NCI-H1105 (cell line): ENCODE data around the gene SCN3B.

Source experiments
- DNase-seq: peaks from one replicate; lab custom pipeline; 2025; lab: John Stamatoyannopoulos, UW

SCN3B gene

GRCh38 chr11:123594921-123595320 lies 59.5 kb downstream of the SCN3B start:
- no peak for DNase-seq

- no peak for DNase-seq
Observed at GRCh38 chr11:123594188-123594901, 60.1 kb downstream of the SCN3B start.

- DNase-seq = no peak
Observed at GRCh38 chr11:123593570-123593969, 60.9 kb downstream of the SCN3B start.

- DNase-seq = no peak
Observed at GRCh38 chr11:123590296-123590912, 64.0 kb downstream of the SCN3B start.

DNA sequence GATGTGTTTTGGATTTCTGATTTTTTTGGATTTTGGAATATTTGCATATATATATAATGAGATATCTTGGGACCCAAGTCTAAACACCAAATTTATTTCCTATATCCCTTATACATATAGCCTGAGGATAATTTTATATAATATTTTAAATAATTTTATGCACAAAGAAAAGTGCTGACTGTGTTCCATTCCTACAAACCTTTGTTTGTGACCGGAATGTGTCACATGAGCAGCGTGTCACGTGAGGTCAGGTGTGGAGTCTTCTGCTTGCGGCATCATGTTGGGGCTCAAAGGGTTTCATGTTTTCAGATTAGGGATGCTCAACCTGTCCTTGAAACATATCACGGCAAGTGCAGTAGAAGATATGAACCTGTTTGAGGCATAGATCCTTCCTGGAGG lies 65.6 kb downstream of the SCN3B start:
- DNase-seq = no peak

DNA sequence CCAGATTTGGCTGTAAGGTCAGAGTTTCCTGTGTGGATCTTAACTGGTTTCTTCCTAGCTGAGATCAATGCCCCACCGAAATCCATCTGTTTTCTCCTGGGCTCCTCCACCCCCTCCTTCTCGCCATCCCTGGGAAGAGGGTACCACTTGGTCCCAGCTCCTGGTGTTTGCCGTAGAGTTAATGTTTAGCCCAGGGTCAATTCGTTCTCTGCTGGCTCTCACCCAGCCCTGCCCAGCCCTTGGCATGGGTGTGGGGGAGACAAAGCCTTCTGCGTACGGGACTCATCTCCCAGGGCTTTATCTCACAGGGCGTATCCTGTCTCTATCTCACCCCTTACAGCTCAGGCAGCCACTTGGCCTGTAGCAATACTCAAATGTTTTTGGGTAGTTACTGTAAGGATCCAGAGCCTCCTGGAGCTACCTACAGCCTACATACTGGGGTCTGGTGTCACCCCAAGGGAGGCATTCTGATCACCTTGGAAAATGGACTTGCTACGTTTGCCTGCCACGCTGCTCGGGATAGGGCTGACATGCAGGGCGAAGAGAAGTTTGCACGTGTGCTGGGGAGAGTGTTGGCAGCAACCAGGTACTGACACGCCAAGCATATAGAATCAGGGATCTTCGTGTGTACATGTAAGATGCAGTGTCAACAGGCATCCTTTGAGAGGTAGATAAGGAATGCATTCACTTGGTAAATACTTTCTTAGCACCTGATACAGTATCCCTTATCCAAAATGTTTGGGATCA lies 66.1 kb downstream of the SCN3B start:
- DNase-seq = no peak

- no peak for DNase-seq
Observed at GRCh38 chr11:123587559-123587958, 66.9 kb downstream of the SCN3B start.

DNA sequence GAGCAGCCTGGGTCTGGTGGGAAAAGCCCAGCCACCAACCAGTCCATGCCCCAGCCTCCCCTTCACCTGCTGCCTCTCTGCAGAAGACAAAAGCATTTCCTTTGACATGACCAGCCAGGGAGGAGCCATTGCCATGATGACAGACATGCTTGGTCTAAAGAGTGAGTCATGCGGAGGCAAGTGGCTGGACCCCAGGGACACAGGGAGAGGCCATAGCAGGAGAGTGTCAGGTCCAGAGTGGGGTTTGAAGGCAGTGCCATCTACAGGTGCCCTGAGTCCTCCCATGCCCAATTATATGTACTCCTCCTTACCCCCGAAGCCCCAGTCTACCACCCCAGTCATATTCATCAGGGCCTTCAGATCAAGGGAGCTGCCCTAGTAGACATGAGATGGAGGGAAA lies 67.4 kb downstream of the SCN3B start:
- no peak for DNase-seq

DNA sequence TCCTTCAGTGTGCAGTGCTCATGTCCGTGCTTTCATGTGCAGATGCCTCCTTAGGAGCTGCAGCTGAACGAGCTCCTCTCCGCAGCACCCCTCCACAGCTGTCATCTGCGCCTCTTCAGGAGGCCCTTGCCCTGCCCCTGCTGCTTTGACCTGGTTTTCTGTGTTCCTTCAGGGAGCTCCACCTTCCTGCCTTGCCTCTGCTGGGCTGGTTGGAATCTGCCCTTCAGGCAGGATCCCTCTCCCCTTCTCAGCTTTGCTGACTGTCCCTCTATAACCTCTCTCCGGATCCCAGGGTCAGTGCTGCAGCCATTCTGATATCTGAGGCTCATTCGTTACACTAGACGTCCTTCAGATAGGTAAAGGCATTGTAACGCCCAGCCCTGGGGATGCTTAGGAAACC lies 67.9 kb downstream of the SCN3B start:
- no peak for DNase-seq

DNA sequence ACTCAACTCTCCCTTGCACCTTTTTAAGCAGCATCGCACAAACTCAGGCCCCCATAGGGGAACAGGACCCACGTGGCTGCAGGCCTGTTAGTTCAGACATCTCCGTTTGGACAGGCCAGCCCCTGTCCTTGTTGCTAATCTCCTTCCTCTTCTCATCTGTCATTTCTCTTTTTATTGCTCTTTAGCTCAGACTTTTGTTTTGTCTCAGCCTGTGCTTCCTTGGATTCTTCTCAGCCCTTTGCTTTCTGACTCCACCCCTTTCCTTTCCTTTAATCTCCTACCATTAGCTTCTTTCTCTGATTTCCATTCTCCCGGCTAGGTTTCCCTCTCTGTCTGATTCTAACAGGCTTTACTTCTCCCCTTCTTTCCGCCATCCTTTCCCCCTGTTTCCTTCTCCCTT lies 68.7 kb downstream of the SCN3B start:
- DNase-seq = no peak

DNA sequence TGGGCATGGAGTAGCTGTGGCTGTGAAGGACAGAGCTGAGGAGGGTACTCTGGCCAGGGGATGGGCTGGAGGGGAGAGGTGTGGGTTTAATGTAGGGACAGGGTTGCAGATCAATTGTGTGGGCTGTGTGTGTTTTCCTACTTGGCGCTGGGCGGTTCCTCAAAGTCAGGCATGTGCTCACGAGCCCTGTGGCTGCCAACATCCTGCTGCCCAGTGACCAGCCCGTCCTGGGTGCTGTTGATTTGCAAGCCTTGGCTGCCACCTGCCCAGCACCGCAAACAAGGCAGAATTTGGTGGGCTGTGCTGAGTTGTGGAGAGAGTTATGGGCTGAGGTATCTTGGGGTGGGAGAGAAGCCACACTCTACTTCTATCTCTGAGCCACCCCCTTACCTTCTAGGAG lies 69.2 kb downstream of the SCN3B start:
- DNase-seq = no peak

- DNase-seq = no peak
Observed at GRCh38 chr11:123584737-123585136, 69.7 kb downstream of the SCN3B start.

DNA sequence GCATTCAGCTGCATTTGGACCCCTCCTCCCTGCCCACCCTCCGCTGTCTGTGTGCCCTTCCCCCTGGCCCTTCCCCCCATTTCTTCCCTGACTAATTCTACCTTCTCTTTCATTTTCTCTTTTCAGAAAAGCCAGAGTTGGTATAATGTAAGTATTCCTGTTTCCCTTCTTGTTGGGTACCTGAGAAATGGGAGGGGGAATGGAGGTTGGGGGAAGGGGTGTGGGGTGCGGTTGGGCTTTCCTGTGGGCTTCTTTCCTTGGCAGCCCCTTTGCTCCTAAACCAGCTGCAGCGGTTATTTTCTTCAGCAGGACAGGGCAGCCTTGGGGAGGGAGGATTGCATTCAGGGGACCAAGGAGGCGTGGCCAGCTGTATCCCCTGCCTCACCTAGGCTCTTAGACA lies 70.2 kb downstream of the SCN3B start:
- no peak for DNase-seq

DNA sequence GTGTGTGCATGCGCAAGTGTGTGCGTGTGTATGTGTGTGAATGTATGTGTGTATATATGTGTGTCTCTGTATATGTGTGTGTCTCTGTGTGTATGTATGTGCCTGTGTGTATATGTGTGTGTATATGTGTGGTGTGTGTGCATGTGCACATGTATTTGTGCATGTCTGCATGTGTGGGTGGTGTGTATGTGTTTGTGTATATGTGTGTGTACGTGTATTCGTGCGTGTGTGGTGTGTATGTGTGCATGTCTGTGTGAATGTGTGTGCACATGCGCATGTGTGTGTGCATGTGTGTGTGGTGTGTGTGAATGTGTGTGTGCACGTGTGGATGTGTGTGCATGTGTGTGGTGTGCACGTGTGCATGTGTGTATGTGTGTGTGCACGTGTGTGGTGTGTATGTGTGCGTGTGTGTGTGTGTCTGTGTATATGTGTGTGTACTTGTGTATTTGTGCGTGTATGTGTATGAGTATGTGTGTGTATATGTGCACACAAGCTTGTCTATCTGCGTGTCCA lies 71.4 kb downstream of the SCN3B start:
- DNase-seq = no peak

- no peak for DNase-seq
Observed at GRCh38 chr11:123581651-123582399, 72.6 kb downstream of the SCN3B start.

DNA sequence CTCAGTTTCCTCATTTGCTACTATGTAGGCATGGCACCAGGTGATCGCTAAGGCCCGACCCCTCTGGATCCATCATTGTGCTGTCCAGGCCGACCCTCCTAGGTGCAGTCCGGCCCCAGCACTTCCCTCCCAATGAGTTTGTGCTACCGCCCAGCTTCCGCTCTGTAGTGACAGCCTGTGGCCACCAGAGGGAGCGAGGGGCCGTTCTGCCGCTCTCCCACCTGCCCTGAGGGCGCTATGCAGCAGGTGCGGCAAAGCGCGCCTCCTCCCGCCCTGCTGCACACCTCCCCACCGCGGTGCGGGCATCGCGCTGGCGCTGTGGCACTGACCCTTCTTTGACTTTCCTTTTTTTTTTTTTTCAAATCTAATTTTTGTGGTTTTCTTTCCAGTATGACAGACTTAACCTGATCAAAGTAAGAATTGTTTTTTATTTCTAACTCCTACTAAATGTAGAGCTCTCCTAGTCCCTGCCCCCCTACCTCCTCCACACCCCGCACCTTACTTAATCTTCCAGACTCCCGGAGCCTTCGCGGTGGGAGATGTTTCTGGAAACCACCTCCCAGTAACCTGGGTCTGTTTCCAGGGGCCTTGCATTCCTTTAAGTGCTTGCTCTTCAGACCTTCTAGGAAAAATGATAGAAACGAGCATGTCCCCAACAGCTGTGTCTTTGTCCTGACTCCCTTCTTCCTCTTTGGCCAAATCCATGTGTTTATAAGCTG lies 73.7 kb downstream of the SCN3B start:
- peak; percentile 91 for DNase-seq

DNA sequence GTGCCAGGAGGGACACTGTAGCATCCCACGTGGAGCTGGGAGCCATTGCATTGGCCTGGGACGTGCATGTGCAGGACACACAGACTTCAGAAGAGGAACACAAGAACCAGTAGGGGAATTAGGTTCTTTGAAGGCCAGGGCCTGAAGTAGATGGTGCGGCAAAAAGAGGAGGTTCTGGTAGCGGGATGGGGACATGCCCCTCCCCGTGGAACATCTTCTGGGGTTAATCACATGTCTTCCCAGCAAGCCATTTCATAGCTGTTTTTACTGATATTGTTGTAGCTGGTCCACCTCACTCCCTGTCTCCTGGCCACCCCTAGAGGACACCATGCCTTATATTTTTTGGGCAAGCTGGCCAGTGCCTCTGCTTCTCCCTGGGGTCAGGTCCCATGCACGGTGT lies 74.3 kb downstream of the SCN3B start:
- no peak for DNase-seq

GRCh38 chr11:123579482-123579812 lies 75.0 kb downstream of the SCN3B start:
- no peak for DNase-seq
